Suprapubic skin (tissue), 4 donors: ENCODE results near the gene ETFRF1. TPM values are rescaled to one million over a fixed set of nuclear protein-coding genes. Genes with fewer than 3 reads are reported as not detected.
A peak's percentile ranks its signal among the peaks of the same experiment; 100 is the strongest.

Source experiments
- DNase-seq, 2 donors: peaks; one replicate each; pipeline ENCODE4 v3.0.0-alpha.2; 2019; ENCODE audit warnings: low spot score in 2 of 2
- H3K27ac ChIP-seq: fragments of 200-600 bp; sonication (generic); one replicate; pipeline ENCODE4 v1.5.1; 2019
- H3K27me3 ChIP-seq: fragments of 200-600 bp; sonication (generic); one replicate; pipeline ENCODE4 v1.5.1; 2019
- H3K36me3 ChIP-seq: fragments of 200-600 bp; sonication (generic); one replicate; pipeline ENCODE4 v1.5.1; 2019
- H3K4me1 ChIP-seq: fragments of 200-600 bp; sonication (generic); one replicate; pipeline ENCODE4 v1.5.1; 2019
- H3K4me3 ChIP-seq: fragments of 200-600 bp; sonication (generic); one replicate; pipeline ENCODE4 v1.5.1; 2019; ENCODE audit warnings: mild to moderate bottlenecking
- H3K9me3 ChIP-seq: fragments of 200-600 bp; sonication (generic); one replicate; pipeline ENCODE4 v1.5.1; 2019
- CTCF ChIP-seq, 2 donors: fragments of 200-600 bp in 1 of 2; fragments of 450-650 bp in 1 of 2; sonication (generic) in 1 of 2; IDR thresholded peaks; one replicate each; pipeline ENCODE4 v1.5.1; 2016 to 2019; ENCODE audit warnings: antibody characterized with exemption in 2 of 2, mild to moderate bottlenecking in 1 of 2, moderate library complexity in 1 of 2
- EP300 ChIP-seq: sonication (generic); formaldehyde crosslinking; IDR thresholded peaks from one replicate; pipeline ENCODE4 v1.6.1; 2017; ENCODE audit warnings: antibody characterized with exemption
- POLR2A ChIP-seq, 2 donors: fragments of 450-650 bp; IDR thresholded peaks; one replicate each; pipeline ENCODE4 v1.6.1; 2017; ENCODE audit warnings: antibody characterized with exemption in 2 of 2, mild to moderate bottlenecking in 2 of 2, moderate library complexity in 2 of 2
- POLR2AphosphoS5 ChIP-seq, 3 donors: sonication (generic); formaldehyde crosslinking; IDR thresholded peaks; one replicate each; pipeline ENCODE4 v1.6.1; 2017; ENCODE audit warnings: antibody characterized with exemption in 3 of 3
- WGBS: methylation state at CpG from one replicate; pipeline ENCODE4 v1.1.5; 2018; 5-methylcytosine and 5-hydroxymethylcytosine counted together
- total RNA-seq, 4 donors: library from RNA; depleted of rRNA; stranded (reverse); fragments of >200 nt; gene quantifications; one replicate each; pipeline ENCODE4 v1.1.0, GENCODE V29; 2016

Gene ETFRF1
- total RNA-seq, 4 donors from 2014 or later = 39.8 to 46.6 (median 41.3) TPM

- no peak for DNase-seq
- H3K4me1 ChIP-seq = peaks cover 18% of the 10 kb centered on the region
- H3K36me3 ChIP-seq = no peaks in the 10 kb centered on the region
- H3K27me3 ChIP-seq = no peaks in the 10 kb centered on the region
- no peak for TF ChIP-seq EP300
- TF ChIP-seq CTCF (IDR thresholded peaks at IDR 0.05) = no peak
- no peak for TF ChIP-seq POLR2AphosphoS5 (IDR thresholded peaks at IDR 0.05)
- TF ChIP-seq POLR2A (IDR thresholded peaks at IDR 0.05) = no peak
- no peaks in the 10 kb centered on the region for H3K9me3 ChIP-seq
- H3K4me3 ChIP-seq = no peak overlapping the region
- 97% methylated on average over 1 of the region's 1 CpG for WGBS
- no peak overlapping the region for H3K27ac ChIP-seq
Measured at GRCh38 chr12:25248732-25249131, 53.7 kb downstream of the ETFRF1 start.

- Histone ChIP-seq H3K9me3 (no peaks in the 10 kb centered on the region), H3K4me3 (peak overlapping the region; percentile 98), H3K36me3 (no peaks in the 10 kb centered on the region), H3K4me1 (peaks cover 18% of the 10 kb centered on the region), H3K27ac (peak overlapping the region; percentile 97), H3K27me3 (no peaks in the 10 kb centered on the region)
- DNase-seq = peak; percentile 83 to 86
- TF ChIP-seq EP300 (no peak), POLR2AphosphoS5 (IDR thresholded peaks at IDR 0.05) (no peak)
- under 1% methylated on average over 29 of the region's 56 CpGs for WGBS
Measured at GRCh38 chr12:25249931-25250738, 55.1 kb downstream of the ETFRF1 start.

DNA sequence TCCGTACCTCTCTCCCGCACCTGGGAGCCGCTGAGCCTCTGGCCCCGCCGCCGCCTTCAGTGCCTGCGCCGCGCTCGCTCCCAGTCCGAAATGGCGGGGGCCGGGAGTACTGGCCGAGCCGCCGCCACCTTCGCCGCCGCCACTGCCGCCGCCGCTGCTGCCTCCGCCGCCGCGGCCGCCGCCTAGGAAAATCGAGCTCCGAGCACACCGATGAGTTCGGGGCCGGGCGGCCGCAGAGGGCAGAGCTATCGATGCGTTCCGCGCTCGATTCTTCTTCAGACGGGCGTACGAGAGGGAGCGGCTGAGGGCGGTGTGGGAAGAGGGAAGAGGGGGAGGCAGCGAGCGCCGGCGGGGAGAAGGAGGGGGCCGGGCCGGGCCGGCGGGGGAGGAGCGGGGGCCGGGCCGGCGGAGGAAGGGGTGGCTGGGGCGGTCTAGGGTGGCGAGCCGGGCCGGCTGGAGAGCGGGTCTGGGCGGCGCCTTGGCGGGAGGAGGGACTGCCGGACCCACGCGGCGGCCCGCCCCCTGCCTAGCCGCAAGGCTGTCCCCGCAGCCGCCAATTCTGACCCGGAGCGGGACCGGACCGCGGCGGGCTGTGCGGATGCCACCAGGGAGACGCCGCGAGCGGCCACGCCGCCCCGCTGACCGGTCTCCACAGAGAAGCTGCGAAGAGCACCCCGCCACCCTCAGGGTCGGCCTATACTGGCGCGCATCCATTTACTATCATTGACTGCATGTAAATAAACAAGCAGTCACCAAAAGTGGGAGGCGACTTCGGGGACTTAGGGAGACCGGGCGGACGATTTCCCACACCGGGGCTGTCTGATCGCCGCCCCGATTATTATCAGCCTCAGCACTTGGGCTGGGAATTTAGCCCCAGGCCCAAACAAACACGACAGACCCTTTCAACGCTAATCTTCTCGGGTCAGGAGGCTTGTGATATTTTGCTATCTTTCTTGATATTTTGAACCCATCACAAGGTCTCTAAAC lies 56.0 kb downstream of the ETFRF1 start, which contains the start of gene KRAS:
KRAS (minus strand) TSS at position 186 of the 987 bp plus-strand sequence.
- Histone ChIP-seq H3K4me3 (peak within 1 kb of the TSS; percentile 98), H3K27ac (peak within 1 kb of the TSS; percentile 97), H3K9me3 (no peaks in the 10 kb centered on the region), H3K4me1 (peaks cover 18% of the 10 kb centered on the region), H3K36me3 (no peaks in the 10 kb centered on the region), H3K27me3 (no peaks in the 10 kb centered on the region)
- 0% methylated on average over 4 of the region's 105 CpGs for WGBS
- TF ChIP-seq POLR2A (IDR thresholded peaks at IDR 0.05) = peak; percentile 44 to 81
- no peak for TF ChIP-seq EP300
- TF ChIP-seq POLR2AphosphoS5 (IDR thresholded peaks at IDR 0.05) = peak in 2 of 3 donors; percentile 80 to 81
- peak; percentile 97 for DNase-seq

DNA sequence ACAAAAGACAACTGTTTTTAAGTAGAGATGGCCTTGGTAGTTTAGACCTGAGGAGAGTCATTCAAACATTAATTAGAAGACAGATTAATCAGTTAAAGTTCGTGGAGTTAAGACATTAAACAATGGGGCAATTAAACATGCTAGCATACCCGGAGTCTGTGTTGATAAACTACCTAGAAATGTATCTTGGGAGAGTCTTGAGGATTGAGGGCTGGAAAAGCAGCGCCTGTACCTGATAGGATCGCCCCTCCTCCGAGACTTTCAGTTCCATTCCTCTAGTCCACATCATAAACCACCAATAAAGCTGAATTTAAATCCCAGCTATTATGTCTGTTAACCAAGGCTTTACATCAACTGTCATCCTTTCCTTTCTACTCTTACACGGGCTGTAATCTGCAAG lies 56.7 kb downstream of the ETFRF1 start:
- TF ChIP-seq EP300 = no peak
- no peak for TF ChIP-seq POLR2AphosphoS5 (IDR thresholded peaks at IDR 0.05)
- no peak for TF ChIP-seq CTCF (IDR thresholded peaks at IDR 0.05)
- no peak for TF ChIP-seq POLR2A (IDR thresholded peaks at IDR 0.05)
- Histone ChIP-seq H3K4me1 (peaks cover 23% of the 10 kb centered on the region), H3K27ac (peak overlapping the region; percentile 97), H3K36me3 (no peaks in the 10 kb centered on the region), H3K27me3 (no peaks in the 10 kb centered on the region), H3K9me3 (no peaks in the 10 kb centered on the region), H3K4me3 (peak overlapping the region; percentile 98)
- no peak for DNase-seq
- 57% methylated on average over 6 of the region's 6 CpGs for WGBS

DNA sequence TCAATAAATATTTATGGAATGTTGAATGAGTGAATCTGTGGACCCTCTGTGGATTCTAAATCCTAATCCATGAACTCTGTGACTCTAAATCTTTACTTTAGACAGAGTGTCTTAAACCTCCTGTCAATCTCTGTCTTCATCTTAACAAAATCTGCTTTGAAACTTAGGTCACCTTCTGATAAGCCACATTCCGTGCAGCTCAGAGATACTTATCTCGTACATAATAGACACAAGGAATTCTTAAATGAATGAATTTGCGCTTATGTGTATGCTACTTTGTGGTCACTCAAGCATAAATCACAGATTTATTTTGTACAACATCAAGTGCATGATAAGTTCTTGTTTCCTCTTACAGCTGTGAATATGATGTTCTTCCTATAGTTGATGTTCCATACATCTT lies 57.9 kb downstream of the ETFRF1 start:
- TF ChIP-seq POLR2AphosphoS5 (IDR thresholded peaks at IDR 0.05) (no peak), POLR2A (IDR thresholded peaks at IDR 0.05) (no peak), CTCF (IDR thresholded peaks at IDR 0.05) (no peak), EP300 (no peak)
- no peaks in the 10 kb centered on the region for H3K27me3 ChIP-seq
- no peak for DNase-seq
- H3K9me3 ChIP-seq = no peaks in the 10 kb centered on the region
- H3K36me3 ChIP-seq = no peaks in the 10 kb centered on the region
- no peak overlapping the region for H3K27ac ChIP-seq
- no peak overlapping the region for H3K4me3 ChIP-seq
- WGBS = 71% methylated on average over 3 of the region's 3 CpGs
- peaks cover 30% of the 10 kb centered on the region for H3K4me1 ChIP-seq
